Activated CD4-positive, alpha-beta T cell treated with anti-CD3 and anti-CD28 coated beads for 4 hours (primary cell): ENCODE results near the gene PRDM16.

Experiments
- DNase-seq, 2 donors: peaks; one replicate each; pipeline ENCODE4 v3.0.0-alpha.2; 2020

The PRDM16 gene

GRCh38 chr1:3483801-3484444, 414.9 kb downstream of the PRDM16 start:
- DNase-seq = peak; percentile 18 to 23

GRCh38 chr1:3485016-3485415, 416.0 kb downstream of the PRDM16 start:
- no peak for DNase-seq
